GM12874 (cell line): Measurements from ENCODE around the gene ARMC5.

Experiments used
- CTCF ChIP-seq: IDR thresholded peaks from 2 replicates; pipeline ENCODE4 v1.5.1; 2011; ENCODE audit warnings: low read depth, mild to moderate bottlenecking, control low read depth, low read length, moderate library complexity; ENCODE audit not compliant: insufficient read depth

The ARMC5 gene

GRCh38 chr16:31459687-31460581 is 633 bp downstream of the ARMC5 start:
- no peak for TF ChIP-seq CTCF

GRCh38 chr16:31460582-31461002 is 1.3 kb downstream of the ARMC5 start:
- TF ChIP-seq CTCF, result peak; percentile 65

GRCh38 chr16:31461201-31461920 is 2.1 kb downstream of the ARMC5 start:
- no peak for TF ChIP-seq CTCF

GRCh38 chr16:31461921-31462804 is 2.9 kb downstream of the ARMC5 start:
- TF ChIP-seq CTCF, result no peak

GRCh38 chr16:31464348-31464769 is 5.1 kb downstream of the ARMC5 start:
- no peak for TF ChIP-seq CTCF

GRCh38 chr16:31464781-31465260 is 5.5 kb downstream of the ARMC5 start:
- TF ChIP-seq CTCF, result no peak
